IMR-90 (cell line): ENCODE data around the gene GPATCH8.

Experiments
- CTCF ChIP-seq: conservative IDR thresholded peaks from 2 replicates; pipeline ENCODE4 v1.5.1; 2012; ENCODE audit warnings: mild to moderate bottlenecking, low read depth, low read length, improper control_type of control experiment
- ELK1 ChIP-seq: fragments of 150-350 bp; IDR thresholded peaks from 2 replicates; pipeline ENCODE4 v1.6.1; 2016; ENCODE audit warnings: low read depth, mild to moderate bottlenecking, low read length, moderate library complexity, borderline replicate concordance
- FOS ChIP-seq: fragments of 150-350 bp; IDR thresholded peaks from 2 replicates; pipeline ENCODE4 v1.6.1; 2016; ENCODE audit warnings: low read depth, low read length
- MAFK ChIP-seq: IDR thresholded peaks from 2 replicates; pipeline ENCODE4 v1.6.1; 2012; ENCODE audit warnings: low read depth, low read length, improper control_type of control experiment
- MAZ ChIP-seq: IDR thresholded peaks from 2 replicates; pipeline ENCODE4 v1.6.1; 2012; ENCODE audit warnings: low read depth, mild to moderate bottlenecking, low read length, improper control_type of control experiment, moderate library complexity, borderline replicate concordance
- MXI1 ChIP-seq: IDR thresholded peaks from 2 replicates; pipeline ENCODE4 v1.6.1; 2012; ENCODE audit warnings: low read depth, mild to moderate bottlenecking, low read length, moderate library complexity, borderline replicate concordance
- POLR2A ChIP-seq: IDR thresholded peaks from 2 replicates; pipeline ENCODE4 v1.6.1; 2012; ENCODE audit warnings: mild to moderate bottlenecking, low read depth, low read length
- SMC3 ChIP-seq: fragments of 150-350 bp; IDR thresholded peaks from 2 replicates; pipeline ENCODE4 v1.6.1; 2016; ENCODE audit warnings: low read depth, mild to moderate bottlenecking, antibody characterized with exemption, low read length, moderate library complexity
- USF2 ChIP-seq: fragments of 150-350 bp; IDR thresholded peaks from 2 replicates; pipeline ENCODE4 v1.6.1; 2017; ENCODE audit warnings: mild to moderate bottlenecking, antibody characterized with exemption, low read length, low read depth

- TF ChIP-seq CTCF (no peak), ELK1 (no peak), POLR2A (no peak), FOS (no peak), USF2 (no peak), MAFK (no peak), SMC3 (no peak), MAZ (no peak), MXI1 (no peak)
These were observed 36.9 kb downstream of the GPATCH8 start for GRCh38 chr17:44466339-44466738.
